Hypothalamus (tissue), 51 donors: ENCODE results near the gene VEGFC.

ENCODE experiments used
- DNase-seq, 51 donors: peaks; one replicate each; lab custom pipeline; 2025; lab: John Stamatoyannopoulos, UW

Gene VEGFC

DNA sequence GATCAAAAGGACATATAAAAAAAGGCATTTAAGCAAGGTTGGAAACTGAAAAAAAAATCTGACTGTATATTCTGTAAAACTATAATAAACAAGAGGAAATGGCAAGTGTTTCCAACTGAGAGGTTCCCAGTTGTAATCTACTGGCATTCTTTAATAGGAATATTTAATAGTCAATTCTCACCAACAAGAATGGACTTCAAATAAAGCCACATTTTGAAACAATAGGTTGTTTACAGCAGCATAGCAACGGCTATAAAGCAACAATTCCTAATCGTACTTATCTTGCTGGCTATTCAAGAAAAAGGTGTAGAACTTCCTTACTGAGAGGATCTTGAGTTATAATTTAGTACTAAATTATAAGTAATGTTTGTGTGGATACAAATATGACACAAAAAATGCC is 75.5 kb downstream of the VEGFC start:
- DNase-seq, result no peak

GRCh38 chr4:176709417-176709816 is 83.3 kb downstream of the VEGFC start:
- no peak for DNase-seq

GRCh38 chr4:176708771-176709311 is 83.9 kb downstream of the VEGFC start:
- DNase-seq, result no peak

GRCh38 chr4:176690716-176691115 is 102.0 kb downstream of the VEGFC start:
- DNase-seq, result no peak

- no peak for DNase-seq
These were observed 112.0 kb downstream of the VEGFC start for GRCh38 chr4:176680668-176681180.

DNA sequence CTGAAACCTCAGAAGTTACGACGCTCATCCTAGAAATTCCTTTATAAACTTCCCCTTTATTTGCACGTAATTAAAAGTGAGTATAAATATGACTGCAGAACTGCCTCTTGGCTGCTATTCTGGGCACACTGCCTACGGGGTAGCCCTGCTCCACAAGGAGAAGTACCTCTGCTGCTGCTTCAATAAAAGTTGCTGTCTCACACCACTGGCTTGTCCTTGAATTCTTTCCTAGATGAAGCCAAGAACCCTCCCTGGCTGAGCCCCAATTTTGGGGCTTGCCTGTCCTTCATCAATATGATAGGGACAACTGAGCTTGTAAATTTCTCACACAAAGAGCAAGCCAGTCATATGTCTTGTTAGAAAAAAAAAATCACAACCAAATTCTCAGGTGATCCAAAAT is 115.8 kb downstream of the VEGFC start:
- no peak for DNase-seq

- no peak for DNase-seq
These were observed 116.9 kb downstream of the VEGFC start for GRCh38 chr4:176675810-176676209.

- DNase-seq, result no peak
These were observed 121.2 kb downstream of the VEGFC start for GRCh38 chr4:176671532-176671931.

- no peak for DNase-seq
These were observed 124.4 kb downstream of the VEGFC start for GRCh38 chr4:176668324-176668723.

- no peak for DNase-seq
These were observed 127.8 kb downstream of the VEGFC start for GRCh38 chr4:176664964-176665363.

DNA sequence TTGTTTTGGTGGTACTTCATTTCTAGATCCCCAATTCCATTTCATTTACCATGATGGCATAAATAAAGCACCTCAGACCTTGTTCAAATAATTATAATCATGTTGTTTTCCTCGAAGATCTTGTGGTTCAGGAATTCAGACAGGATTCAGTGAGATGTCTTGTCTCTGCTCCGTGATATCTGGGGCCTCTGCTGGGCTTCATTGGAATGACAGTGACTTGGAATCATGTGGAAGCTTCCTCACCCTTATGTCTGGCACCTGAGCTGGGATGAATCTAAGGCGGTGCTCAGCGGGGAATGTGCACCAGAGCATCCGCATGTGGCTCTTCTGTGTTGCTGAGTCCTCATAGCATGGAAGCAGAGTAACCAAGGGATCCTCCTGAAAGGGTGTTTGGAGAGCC is 132.2 kb downstream of the VEGFC start:
- no peak for DNase-seq

DNA sequence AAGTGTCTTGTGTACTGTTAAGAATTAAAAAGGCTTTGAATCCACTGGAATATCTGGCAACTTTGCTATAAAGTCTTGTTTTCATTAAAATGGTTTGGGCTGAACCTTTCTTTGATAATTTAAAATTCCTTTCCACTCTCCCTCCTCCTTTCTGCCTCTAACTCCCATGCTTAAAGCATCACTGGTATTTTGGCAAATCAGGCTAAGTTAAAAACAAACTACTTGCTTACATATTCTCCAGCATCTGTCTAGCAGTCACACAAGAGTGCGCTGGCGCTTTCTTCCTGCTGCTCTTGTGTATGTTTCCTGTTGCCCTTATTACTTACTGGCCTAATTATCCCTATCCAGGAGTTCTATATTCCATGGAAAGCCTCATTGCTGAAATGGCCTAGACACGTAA is 136.6 kb downstream of the VEGFC start:
- DNase-seq, result no peak

DNA sequence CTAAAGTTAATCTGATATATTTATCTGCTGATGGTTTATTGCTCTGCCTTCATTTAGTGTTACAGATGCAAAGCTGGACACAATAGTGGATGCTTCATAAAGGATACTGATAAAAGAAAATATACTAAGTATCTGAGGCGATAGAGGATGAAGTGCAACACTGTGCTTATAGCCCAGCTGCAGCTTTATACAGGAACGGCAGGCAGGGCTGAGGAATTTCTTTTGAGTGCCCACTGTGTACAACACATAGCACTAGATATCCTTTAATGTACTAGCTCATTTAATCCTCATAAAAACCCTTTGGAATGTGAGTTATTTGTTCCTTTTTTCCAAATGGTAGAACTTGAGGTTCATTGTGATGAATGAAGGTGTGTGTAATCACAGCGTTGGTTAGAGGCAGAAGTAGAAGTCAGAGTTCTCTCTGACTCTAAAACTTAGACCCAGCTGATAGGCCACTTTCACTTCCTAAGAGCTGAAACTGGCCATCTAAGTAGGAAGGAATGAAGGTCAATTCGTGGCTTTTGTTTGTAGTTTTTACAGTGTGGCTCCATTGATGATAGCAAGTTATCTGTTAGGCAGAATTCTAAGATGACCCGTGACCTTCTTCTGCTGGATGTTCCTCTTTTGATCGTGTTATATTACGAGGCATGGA is 138.0 kb downstream of the VEGFC start:
- DNase-seq, result no peak

- no peak for DNase-seq
These were observed 139.1 kb downstream of the VEGFC start for GRCh38 chr4:176653401-176654220.

- DNase-seq, result no peak
These were observed 146.4 kb downstream of the VEGFC start for GRCh38 chr4:176646311-176646710.

- DNase-seq, result no peak
These were observed 147.3 kb downstream of the VEGFC start for GRCh38 chr4:176645246-176645960.

GRCh38 chr4:176642472-176642871 is 150.2 kb downstream of the VEGFC start:
- no peak for DNase-seq

DNA sequence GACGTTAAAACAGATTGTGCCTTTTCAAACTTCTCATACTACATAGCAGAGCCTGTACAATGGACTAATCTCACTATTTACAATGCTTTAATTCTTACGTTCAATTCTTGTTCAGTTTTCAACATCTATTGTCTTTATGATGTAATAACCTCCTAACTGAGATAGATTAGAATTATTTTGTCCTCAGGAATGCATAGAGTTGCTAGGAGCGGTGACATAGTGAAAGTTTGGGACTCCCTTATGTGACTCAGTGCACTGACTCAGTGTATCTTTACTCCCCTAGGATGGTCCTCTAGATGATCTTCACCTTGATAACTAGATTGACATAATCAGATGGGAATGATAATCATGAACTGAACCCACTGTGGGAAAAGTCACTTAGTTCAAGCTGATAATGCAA is 151.5 kb downstream of the VEGFC start:
- no peak for DNase-seq

GRCh38 chr4:176638992-176639391 is 153.7 kb downstream of the VEGFC start:
- no peak for DNase-seq

- no peak for DNase-seq
These were observed 156.4 kb downstream of the VEGFC start for GRCh38 chr4:176636292-176636691.
